ENCODE measurements around the gene ITGB3BP.
A peak's percentile ranks its signal among the peaks of the same experiment; 100 is the strongest.
"Not testable (repeated sequence)": the region's sequence is repeated elsewhere in the genome, so short reads cannot be mapped to it uniquely, and the experiment has no call there.

The ITGB3BP gene

DNA sequence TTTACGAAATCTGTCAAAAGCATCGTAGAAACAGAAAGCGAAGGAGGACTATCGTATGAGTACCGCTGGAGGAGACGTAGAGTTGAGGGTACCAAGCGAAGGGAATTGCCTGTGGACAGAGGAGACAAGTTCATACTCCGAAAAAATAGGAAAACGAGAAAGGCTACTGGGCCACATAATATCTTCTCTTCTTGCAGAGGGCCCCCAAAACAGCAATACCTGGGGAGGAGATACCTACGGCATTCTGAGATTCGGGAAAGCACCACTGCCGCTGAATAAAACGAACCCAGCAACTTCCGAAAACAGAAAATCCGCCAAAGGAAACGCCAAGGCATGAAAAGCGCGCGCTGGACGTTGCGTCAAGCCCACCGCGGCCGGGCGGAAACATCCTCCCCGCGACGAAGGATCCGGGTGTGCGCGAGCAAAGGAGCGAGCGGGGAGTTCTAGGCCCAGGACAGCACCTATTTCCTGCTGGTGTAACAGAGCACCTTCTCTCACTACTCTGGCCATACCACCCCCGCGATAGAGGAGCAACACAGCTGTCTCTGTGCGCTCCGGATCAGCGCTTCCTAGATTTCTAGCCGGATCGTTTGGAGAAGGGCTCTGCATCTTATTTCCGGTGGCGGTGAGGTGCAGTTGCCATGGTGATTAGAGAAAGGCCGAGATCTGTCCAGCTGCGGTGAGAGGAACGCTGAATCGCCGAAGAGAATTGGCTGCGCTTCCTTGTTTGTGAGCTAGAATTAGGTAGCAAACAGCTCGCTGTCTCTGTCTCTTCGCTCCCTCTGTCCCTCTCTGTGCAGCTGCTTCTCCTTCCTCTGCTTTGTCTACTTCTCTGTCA, at the start of gene ITGB3BP, which contains the start of gene EFCAB7:
ITGB3BP (minus strand) TSS at position 335 of the 838 bp plus-strand sequence; CDS start at position 243, 92 bp downstream.
EFCAB7 (plus strand) TSS at position 635 of the 838 bp plus-strand sequence. CDS start 2,048 bp downstream, outside the sequence.
- peak; percentile 73 for DNase-seq

DNA sequence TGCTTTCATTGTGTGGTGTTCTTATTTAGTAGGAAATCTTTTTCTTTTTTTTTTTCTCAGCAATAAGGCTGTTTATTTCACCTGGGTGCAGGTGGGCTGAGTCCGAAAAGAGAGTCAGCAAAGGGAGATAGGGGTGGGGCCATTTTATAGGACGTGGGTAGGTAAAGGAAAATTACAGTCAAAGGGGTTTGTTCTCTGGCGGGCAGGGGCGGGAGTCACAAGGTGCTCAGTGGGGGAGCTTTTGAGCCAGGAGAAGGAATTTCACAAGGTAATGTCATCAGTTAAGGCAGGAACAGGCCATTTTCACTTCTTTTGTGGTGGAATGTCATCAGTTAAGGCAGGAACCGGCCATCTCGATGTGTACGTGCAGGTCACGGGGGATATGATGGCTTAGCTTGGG, 49.7 kb upstream of the ITGB3BP start:
- not testable (repeated sequence) for DNase-seq

- no peak for DNase-seq
These were observed 46.8 kb upstream of the ITGB3BP start for GRCh38 chr1:63569640-63570316.

GRCh38 chr1:63569068-63569467, 46.0 kb upstream of the ITGB3BP start:
- DNase-seq: no peak

DNA sequence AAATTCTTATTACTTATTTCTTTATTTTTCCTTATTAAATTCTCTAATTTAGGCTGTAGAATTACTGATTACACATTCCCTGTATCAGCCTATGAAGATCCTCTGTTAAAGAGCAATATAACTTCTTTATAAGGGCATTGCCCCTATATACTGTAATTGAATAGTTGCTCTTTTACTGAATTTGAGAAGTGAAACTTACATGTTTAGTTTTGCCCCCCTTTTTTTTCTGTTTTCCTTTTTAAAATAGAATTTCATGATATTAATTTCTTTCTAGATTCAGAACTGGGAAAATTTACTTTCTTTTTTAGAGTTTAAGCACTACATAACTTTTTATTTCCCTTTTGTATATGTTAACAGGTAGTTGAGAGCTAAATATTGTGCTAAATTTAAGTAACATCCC, 40.7 kb upstream of the ITGB3BP start:
- no peak for DNase-seq

- DNase-seq: no peak
These were observed 36.3 kb upstream of the ITGB3BP start for GRCh38 chr1:63559357-63559756.

- no peak for DNase-seq
These were observed 34.5 kb upstream of the ITGB3BP start for GRCh38 chr1:63557365-63557987.

DNA sequence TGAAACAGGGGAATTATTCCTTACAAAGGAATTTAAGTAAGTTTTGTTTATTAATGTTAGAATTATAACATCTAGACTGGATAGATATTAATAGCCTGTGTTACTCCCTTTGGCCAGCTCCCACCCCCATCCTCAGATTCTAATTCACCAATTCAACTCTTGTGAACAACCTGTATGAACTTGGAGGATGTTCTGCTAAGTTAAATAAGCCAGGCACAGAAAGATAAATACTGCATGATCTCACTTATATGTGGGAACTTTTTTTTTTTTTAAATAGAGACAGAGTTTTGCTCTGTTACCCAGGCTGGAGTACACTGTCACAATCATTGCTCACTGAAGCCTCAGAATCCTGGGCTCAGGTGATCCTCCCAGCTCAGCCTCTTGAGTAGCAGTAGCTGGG, 32.5 kb upstream of the ITGB3BP start:
- DNase-seq: no peak

DNA sequence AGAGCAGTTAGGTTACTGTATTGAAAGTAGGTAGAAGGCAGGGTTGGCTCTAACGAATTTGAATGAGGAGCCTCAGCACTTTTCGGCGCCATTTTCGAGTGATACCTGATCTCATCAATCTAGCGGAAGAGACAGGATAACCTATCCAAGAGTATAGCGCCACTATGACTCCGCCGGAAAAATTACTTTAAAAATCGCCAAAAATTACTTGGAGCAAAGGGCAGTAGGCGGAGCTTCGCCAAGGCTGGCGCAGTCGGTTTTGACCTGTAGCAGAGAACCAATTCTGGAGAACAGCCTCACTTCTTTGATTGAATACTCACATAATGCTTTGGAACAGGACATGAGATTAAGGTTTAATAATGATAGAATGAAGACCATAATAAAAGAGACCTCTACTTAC, 25.9 kb upstream of the ITGB3BP start:
- no peak for DNase-seq

GRCh38 chr1:63548303-63548702, 25.3 kb upstream of the ITGB3BP start:
- no peak for DNase-seq

DNA sequence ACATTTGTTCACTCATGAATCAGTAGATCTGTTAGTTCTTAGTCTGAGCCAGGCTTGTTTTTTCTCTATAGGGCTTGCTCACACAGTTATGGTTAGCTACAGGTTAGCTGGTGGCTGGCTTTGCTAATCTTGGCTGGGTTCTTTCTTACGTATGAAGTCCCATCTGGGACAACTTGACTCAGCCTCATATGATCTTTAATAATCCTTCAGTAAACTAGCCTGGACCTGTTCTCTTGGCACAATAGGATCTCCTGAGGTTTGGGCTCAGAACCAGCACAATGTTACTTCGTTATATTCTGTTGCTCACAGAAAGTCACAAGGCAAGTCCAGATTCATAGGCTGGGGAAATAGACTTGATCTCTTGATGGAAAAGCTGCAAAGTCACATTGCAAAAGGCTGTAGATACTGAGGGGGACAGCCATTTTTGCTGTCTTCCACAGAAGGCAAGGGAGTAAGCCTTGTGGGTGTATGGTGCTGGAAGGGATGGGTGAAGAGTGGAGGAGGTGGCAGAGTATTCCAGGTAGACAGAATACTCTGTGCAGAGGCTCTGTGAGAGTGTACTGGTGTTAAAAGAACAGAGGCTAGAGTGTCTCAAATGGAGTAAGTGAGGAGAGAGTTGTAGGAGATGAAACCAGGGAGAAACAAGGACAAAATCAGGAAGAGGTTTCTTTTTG, 24.7 kb upstream of the ITGB3BP start:
- no peak for DNase-seq

- no peak for DNase-seq
These were observed 22.8 kb upstream of the ITGB3BP start for GRCh38 chr1:63545780-63546179.

DNA sequence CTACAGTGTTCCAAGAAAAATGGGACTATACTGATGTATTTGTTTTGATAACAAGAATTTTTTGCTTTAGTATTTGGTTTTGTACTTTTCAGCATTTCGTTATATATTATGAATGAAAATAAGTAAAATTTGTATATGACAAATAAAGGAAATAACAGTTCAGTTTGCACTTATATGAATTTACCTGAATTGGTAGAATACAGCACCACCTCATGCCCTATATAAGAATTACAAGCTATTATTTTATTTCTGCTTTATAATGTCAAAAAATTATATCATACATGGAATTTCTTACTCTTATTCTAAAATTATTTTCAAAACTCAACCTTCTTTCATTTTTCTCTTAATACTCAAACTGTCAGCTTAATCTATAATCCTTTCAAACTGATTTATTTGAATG, 14.9 kb upstream of the ITGB3BP start:
- no peak for DNase-seq

DNA sequence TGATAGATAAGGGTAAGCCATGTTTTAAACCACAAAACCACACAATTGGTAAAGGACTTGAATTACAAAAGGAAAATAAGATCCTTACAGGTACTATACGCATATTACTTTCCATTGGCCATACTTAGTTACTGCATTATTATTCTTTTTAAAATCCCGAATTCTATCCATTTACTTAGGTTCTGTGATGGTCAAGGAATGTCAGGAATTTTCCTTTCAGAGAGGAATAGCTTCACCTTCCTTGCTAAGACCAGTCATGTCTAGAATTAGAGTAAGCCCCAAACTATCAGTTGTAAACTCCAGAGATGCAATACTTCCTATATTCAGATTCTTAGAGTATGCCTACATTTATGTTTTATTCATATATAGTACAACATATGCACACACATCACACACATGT, 14.0 kb upstream of the ITGB3BP start:
- DNase-seq: no peak

DNA sequence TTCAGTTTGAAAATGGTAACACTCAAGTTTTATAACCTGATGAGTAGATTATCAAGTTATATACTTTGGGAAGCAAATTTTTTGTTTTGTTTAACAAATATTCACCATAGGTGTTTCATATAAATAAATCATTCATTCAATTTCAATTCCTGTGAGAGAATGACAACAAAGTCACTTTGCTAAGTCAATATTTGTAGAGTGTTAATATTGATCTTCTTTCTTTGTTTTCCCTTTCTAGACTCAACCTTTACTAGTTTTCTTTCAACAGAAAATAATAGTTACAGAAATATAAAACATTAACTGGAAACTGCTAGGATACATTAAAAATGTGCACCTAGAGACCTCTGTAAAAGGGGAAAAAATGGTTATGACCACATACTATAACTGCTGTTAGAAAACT, 11.4 kb upstream of the ITGB3BP start:
- no peak for DNase-seq

DNA sequence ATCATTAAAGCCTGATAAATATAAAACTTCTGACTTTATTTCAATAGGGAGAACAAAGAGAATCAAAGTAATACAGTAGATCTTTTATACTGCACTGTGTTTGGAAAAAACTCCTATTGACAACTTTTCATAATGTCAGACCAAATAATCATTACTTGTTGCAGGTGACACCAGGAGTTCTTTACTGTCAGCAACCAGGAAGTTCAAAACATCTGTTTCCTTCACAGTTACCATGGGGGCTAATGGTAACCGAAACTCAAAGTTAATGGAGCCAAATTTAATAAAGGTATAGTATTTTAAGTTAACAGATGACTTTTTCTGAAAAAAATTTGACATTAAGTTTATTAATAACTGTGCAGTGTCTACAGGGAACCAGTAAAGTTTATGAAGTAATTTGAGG, 10.9 kb upstream of the ITGB3BP start:
- no peak for DNase-seq

DNA sequence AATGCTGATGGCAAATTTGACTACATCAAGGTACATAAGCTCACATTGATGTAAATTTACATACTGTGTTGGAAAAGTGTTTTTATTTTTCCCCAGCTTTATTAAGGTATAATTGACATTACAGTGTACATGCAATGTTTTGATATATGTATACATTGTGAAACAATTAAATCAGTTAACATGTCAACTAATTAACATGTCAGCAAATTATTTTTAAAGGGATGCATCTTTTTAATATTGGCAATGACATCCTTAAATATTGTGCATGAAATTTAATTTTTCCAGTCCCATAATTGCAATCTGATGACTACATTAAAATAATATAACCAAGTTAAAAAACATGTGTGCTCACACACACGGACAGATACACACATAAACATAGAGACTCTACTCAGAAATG, 9.7 kb upstream of the ITGB3BP start:
- no peak for DNase-seq

GRCh38 chr1:63524201-63524600, 1.2 kb upstream of the ITGB3BP start:
- DNase-seq: no peak

GRCh38 chr1:63523738-63524137, 713 bp upstream of the ITGB3BP start:
- DNase-seq: no peak

DNA sequence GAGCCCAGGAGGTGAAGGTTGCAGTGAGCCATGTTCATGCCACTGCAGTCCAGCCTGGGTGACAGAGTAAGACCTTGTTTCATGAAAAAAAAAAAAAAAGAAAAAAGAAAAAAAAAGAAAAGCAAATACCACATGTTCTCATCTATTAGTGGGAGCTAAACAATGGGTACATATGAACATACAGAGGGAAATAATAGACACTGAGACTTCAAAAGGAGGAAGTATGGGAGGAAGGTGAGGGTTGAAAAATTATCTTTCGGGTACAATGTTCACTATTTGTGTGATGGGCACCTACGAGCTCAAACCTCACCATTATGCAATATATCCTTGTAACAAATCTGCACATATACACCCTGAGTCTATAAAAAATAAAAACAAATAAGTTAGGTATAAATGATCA, 6.4 kb downstream of the ITGB3BP start:
- DNase-seq: no peak

- no peak for DNase-seq
These were observed 10.4 kb downstream of the ITGB3BP start for GRCh38 chr1:63512584-63512983.

GRCh38 chr1:63509718-63510117, 13.3 kb downstream of the ITGB3BP start:
- DNase-seq: no peak

DNA sequence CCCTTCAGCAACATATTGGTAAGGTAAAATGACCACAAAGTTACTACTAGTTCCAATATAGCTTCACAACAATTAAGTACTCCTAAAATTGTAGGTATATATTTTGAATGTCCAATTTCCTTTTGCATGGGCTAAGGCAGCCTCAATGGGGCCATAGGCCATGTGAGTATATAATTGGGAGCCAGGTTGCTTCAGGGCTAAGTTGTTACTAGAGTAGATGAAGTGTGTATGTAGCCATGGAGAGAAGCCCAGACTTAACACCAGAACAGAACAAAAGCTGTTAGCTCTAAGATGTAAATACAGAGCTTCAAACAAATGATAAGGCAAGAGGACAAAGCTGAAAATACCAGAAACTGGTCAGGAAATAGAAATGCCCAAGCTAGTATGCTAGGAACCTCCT, 16.2 kb downstream of the ITGB3BP start:
- no peak for DNase-seq

All from activated CD8-positive, alpha-beta memory T cell treated with anti-CD3 and anti-CD28 coated beads, Interleukin-2, amount 50 U/mL, for 4 hours (primary cell).